ENCODE data around the gene KDM1A. TPM values are rescaled to one million over a fixed set of nuclear protein-coding genes. Genes with fewer than 3 reads are reported as not detected.

Gene KDM1A
- total and polyA plus RNA-seq, 10 of the 15 experiments (the other 5 are each of a cell fraction or from before 2014, with no cell fraction given): 39.2 to 118 (median 98.9) TPM

DNA sequence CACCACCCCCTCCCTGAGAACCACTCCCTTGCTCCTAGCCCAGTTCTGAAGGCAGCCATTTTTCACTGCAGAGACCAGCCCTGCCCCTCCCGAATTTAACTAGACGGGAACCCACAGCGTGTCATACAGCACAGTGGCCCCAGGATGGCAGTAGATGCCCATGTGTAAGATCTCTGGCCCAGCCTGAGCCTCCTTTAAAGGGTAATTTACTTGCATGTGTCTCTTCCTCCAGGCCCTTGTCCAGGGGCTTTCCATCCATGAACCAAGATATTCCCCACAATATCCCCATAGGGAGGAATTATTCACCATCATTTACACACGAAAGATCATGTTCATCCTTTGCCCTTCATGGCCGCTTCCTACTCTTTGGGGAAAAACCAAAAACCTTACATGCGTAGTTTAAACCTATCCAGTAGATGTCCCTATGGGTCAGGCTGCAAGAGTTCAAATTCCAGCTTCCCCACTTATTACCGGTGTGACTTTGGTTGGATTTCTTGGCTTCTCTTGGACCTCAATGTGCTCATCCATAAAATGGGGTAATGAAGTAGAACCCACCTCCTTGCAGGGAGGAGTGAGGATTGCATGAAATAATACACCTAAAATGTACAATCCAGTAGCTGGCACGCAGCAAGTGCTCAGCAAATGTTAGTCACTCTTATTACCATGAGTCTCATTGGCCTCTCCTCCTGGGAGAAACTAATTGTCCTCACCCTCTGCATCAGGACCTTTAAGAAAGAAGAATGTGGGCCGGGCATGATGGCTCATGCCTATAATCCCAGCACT is 42.6 kb upstream of the KDM1A start (continued):
- TF ChIP-seq, protein P1, sequence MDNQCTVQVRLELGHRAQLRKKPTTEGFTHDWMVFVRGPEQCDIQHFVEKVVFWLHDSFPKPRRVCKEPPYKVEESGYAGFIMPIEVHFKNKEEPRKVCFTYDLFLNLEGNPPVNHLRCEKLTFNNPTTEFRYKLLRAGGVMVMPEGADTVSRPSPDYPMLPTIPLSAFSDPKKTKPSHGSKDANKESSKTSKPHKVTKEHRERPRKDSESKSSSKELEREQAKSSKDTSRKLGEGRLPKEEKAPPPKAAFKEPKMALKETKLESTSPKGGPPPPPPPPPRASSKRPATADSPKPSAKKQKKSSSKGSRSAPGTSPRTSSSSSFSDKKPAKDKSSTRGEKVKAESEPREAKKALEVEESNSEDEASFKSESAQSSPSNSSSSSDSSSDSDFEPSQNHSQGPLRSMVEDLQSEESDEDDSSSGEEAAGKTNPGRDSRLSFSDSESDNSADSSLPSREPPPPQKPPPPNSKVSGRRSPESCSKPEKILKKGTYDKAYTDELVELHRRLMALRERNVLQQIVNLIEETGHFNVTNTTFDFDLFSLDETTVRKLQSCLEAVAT (IDR thresholded peaks at IDR 0.05): no peak
- 0 out of 2 replicates have a peak, but pooled peaks have one; percentile 28 for TF ChIP-seq IKZF1 (conservative IDR thresholded peaks at IDR 0.05)
- TF ChIP-seq SMAD1 (IDR thresholded peaks at IDR 0.05; ENCODE audit: low read depth, partially characterized antibody): no peak
- TF ChIP-seq RBBP5 (conservative IDR thresholded peaks at IDR 0.05): no peak
- no peak for TF ChIP-seq SPI1 (IDR thresholded peaks at IDR 0.05; ENCODE audit: borderline replicate concordance, insufficient read depth, low read depth, low read length)
- TF ChIP-seq ASH2L (IDR thresholded peaks at IDR 0.05; ENCODE audit: borderline replicate concordance, low read depth): no peak
- TF ChIP-seq NBN (IDR thresholded peaks at IDR 0.05): 0 out of 2 replicates have a peak, but pooled peaks have one; percentile 21
- TF ChIP-seq, protein P2, sequence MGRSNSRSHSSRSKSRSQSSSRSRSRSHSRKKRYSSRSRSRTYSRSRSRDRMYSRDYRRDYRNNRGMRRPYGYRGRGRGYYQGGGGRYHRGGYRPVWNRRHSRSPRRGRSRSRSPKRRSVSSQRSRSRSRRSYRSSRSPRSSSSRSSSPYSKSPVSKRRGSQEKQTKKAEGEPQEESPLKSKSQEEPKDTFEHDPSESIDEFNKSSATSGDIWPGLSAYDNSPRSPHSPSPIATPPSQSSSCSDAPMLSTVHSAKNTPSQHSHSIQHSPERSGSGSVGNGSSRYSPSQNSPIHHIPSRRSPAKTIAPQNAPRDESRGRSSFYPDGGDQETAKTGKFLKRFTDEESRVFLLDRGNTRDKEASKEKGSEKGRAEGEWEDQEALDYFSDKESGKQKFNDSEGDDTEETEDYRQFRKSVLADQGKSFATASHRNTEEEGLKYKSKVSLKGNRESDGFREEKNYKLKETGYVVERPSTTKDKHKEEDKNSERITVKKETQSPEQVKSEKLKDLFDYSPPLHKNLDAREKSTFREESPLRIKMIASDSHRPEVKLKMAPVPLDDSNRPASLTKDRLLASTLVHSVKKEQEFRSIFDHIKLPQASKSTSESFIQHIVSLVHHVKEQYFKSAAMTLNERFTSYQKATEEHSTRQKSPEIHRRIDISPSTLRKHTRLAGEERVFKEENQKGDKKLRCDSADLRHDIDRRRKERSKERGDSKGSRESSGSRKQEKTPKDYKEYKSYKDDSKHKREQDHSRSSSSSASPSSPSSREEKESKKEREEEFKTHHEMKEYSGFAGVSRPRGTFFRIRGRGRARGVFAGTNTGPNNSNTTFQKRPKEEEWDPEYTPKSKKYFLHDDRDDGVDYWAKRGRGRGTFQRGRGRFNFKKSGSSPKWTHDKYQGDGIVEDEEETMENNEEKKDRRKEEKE (IDR thresholded peaks at IDR 0.05): no peak
- peak; percentile 60 for TF ChIP-seq CREM (IDR thresholded peaks at IDR 0.05; ENCODE audit: low read depth)
- no peak for TF ChIP-seq GATAD2B (conservative IDR thresholded peaks at IDR 0.05; ENCODE audit: low read depth)
- TF ChIP-seq ZNF274 (IDR thresholded peaks at IDR 0.05; ENCODE audit: insufficient read depth, insufficient read length): no peak
- no peak for TF ChIP-seq CHD1 (IDR thresholded peaks at IDR 0.05; ENCODE audit: low read depth, low read length)
- TF ChIP-seq, protein P3, sequence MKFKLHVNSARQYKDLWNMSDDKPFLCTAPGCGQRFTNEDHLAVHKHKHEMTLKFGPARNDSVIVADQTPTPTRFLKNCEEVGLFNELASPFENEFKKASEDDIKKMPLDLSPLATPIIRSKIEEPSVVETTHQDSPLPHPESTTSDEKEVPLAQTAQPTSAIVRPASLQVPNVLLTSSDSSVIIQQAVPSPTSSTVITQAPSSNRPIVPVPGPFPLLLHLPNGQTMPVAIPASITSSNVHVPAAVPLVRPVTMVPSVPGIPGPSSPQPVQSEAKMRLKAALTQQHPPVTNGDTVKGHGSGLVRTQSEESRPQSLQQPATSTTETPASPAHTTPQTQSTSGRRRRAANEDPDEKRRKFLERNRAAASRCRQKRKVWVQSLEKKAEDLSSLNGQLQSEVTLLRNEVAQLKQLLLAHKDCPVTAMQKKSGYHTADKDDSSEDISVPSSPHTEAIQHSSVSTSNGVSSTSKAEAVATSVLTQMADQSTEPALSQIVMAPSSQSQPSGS (IDR thresholded peaks at IDR 0.05; ENCODE audit: low read length): no peak
- TF ChIP-seq, protein P4, sequence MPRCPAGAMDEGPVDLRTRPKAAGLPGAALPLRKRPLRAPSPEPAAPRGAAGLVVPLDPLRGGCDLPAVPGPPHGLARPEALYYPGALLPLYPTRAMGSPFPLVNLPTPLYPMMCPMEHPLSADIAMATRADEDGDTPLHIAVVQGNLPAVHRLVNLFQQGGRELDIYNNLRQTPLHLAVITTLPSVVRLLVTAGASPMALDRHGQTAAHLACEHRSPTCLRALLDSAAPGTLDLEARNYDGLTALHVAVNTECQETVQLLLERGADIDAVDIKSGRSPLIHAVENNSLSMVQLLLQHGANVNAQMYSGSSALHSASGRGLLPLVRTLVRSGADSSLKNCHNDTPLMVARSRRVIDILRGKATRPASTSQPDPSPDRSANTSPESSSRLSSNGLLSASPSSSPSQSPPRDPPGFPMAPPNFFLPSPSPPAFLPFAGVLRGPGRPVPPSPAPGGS (IDR thresholded peaks at IDR 0.05; ENCODE audit: borderline replicate concordance, insufficient read depth, low read depth, low read length, poor library complexity, severe bottlenecking): no peak
- TF ChIP-seq NFYB (IDR thresholded peaks at IDR 0.05; ENCODE audit: insufficient read depth, low read depth, low read length): no peak
- TF ChIP-seq SMC3 (IDR thresholded peaks at IDR 0.05; ENCODE audit: borderline replicate concordance, low read length): peak; percentile 86
- TF ChIP-seq, protein P5, sequence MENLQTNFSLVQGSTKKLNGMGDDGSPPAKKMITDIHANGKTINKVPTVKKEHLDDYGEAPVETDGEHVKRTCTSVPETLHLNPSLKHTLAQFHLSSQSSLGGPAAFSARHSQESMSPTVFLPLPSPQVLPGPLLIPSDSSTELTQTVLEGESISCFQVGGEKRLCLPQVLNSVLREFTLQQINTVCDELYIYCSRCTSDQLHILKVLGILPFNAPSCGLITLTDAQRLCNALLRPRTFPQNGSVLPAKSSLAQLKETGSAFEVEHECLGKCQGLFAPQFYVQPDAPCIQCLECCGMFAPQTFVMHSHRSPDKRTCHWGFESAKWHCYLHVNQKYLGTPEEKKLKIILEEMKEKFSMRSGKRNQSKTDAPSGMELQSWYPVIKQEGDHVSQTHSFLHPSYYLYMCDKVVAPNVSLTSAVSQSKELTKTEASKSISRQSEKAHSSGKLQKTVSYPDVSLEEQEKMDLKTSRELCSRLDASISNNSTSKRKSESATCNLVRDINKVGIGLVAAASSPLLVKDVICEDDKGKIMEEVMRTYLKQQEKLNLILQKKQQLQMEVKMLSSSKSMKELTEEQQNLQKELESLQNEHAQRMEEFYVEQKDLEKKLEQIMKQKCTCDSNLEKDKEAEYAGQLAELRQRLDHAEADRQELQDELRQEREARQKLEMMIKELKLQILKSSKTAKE (IDR thresholded peaks at IDR 0.05; ENCODE audit: low read depth, poor library complexity, severe bottlenecking): no peak
- TF ChIP-seq RELA (IDR thresholded peaks at IDR 0.05; ENCODE audit: borderline replicate concordance, partially characterized antibody): peak; percentile 85
- no peak for TF ChIP-seq NRF1 (conservative IDR thresholded peaks at IDR 0.05; ENCODE audit: low read depth, low read length)
- TF ChIP-seq BHLHE40 (IDR thresholded peaks at IDR 0.05; ENCODE audit: borderline replicate concordance in 1 of 2, low read depth in 2 of 2, low read length in 1 of 2): no peak

Measured in GM12878 (cell line).